Thyroid gland (tissue), 4 donors: ENCODE results near the gene GNG7. TPM values are rescaled to one million over a fixed set of nuclear protein-coding genes. Genes with fewer than 3 reads are reported as not detected.
A peak's percentile ranks its signal among the peaks of the same experiment; 100 is the strongest.
"Not testable (repeated sequence)": the region's sequence is repeated elsewhere in the genome, so short reads cannot be mapped to it uniquely, and the experiment has no call there.

ENCODE experiments used
- DNase-seq, 2 donors: peaks; one replicate each; pipeline ENCODE4 v3.0.0-alpha.2; 2019
- H3K27ac ChIP-seq, 3 donors: fragments of 200-600 bp; sonication (generic); 1 replicate in 2 of 3; 2 replicates in 1 of 3; pipeline ENCODE4 v1.5.1; 2016 to 2019; ENCODE audit warnings: mild to moderate bottlenecking in 1 of 3, moderate library complexity in 1 of 3
- H3K27me3 ChIP-seq: fragments of 200-600 bp; sonication (generic); one replicate; pipeline ENCODE4 v1.5.1; 2019
- H3K36me3 ChIP-seq, 2 donors: fragments of 200-600 bp; sonication (generic); one replicate each; pipeline ENCODE4 v1.5.1; 2016 to 2019
- H3K4me1 ChIP-seq, 2 donors: fragments of 200-600 bp; sonication (generic); one replicate each; pipeline ENCODE4 v1.5.1; 2017 to 2019
- H3K4me3 ChIP-seq, 3 donors: fragments of 200-600 bp; sonication (generic); replicated peaks in 1 of 3; 1 replicate in 2 of 3; 2 replicates in 1 of 3; pipeline ENCODE4 v1.5.1; 2016; ENCODE audit warnings: mild to moderate bottlenecking in 1 of 3
- H3K9me3 ChIP-seq: fragments of 200-600 bp; sonication (generic); one replicate; pipeline ENCODE4 v1.5.1; 2017
- POLR2A ChIP-seq, 2 donors: fragments of 450-650 bp; IDR thresholded peaks; one replicate each; pipeline ENCODE4 v1.6.1; 2017; ENCODE audit warnings: antibody characterized with exemption in 2 of 2, mild to moderate bottlenecking in 2 of 2, moderate library complexity in 1 of 2
- WGBS, 2 donors: methylation state at CpG; one replicate each; pipeline ENCODE4 v1.1.5; 2017; 5-methylcytosine and 5-hydroxymethylcytosine counted together
- intact Hi-C: fragments of 100-400 bp; cut with DNase I; formaldehyde crosslinking; loops from one replicate; pipeline ENCODE4 v1.15.1; 2023
- total RNA-seq, 4 donors: library from RNA; depleted of rRNA; stranded (reverse); fragments of >200 nt; gene quantifications; one replicate each; pipeline ENCODE4 v1.2.3, GENCODE V29; 2016
- TF ChIP-seq, protein P1 (sequence below), 6 experiments: fragments of 200-600 bp in 3 of 6; fragments of 450-650 bp in 3 of 6; sonication (generic) in 3 of 6; IDR thresholded peaks; one replicate each; pipeline ENCODE4 v1.5.1; 2016 to 2019; ENCODE audit warnings: antibody characterized with exemption in 6 of 6, mild to moderate bottlenecking in 2 of 6, inconsistent platforms in 1 of 6, moderate library complexity in 1 of 6

Gene GNG7
- total RNA-seq, 4 donors from 2014 or later = 3.8 to 6.9 (median 5.6) TPM

DNA sequence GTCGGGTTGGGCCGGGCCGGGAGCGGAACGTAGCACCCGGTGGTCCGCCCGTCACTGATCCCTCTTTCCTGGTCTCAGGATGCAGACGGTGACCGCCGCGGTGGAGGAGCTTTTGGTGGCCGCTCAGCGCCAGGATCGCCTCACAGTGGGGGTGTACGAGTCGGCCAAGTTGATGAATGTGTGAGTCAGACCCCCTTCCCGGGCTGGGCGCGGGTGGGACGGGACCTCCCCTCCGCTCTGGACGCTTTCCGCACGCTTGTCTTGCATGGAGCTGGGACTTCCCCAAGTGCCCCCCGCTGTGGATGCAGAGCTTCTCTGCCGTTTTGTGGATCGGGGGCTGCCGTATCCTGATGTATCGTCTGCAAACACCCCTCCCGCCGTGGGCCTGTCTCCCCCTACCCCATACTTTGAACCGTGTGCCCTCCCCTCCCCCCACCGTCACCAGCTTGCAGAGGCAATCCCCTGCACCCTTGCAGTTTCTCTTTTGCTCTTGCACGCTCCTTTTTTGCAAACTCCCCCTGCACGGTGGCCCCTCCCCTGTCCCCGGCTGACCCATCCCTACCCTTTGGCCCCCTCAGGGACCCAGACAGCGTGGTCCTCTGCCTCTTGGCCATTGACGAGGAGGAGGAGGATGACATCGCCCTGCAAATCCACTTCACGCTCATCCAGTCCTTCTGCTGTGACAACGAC is 225.9 kb downstream of the GNG7 start:
- intact Hi-C loops = loop anchor here (5.0 kb wide), 2 partner anchors 66 to 136 kb away; no protein-coding TSS in a partner anchor
- 0% methylated on average over 24 to 28 of the region's 42 CpGs for WGBS, 2 donors
- Histone ChIP-seq H3K4me3 (peak overlapping the region; percentile 93 to 100 (median 99)), H3K27ac (peak overlapping the region; percentile 94 to 99 (median 98)), H3K27me3 (no peaks in the 10 kb centered on the region), H3K9me3 (no peaks in the 10 kb centered on the region), H3K36me3 (peaks cover 9 to 17% of the 10 kb centered on the region in 2 donors), H3K4me1 (peaks cover 16 to 31% of the 10 kb centered on the region in 2 donors)
- TF ChIP-seq, protein P1, sequence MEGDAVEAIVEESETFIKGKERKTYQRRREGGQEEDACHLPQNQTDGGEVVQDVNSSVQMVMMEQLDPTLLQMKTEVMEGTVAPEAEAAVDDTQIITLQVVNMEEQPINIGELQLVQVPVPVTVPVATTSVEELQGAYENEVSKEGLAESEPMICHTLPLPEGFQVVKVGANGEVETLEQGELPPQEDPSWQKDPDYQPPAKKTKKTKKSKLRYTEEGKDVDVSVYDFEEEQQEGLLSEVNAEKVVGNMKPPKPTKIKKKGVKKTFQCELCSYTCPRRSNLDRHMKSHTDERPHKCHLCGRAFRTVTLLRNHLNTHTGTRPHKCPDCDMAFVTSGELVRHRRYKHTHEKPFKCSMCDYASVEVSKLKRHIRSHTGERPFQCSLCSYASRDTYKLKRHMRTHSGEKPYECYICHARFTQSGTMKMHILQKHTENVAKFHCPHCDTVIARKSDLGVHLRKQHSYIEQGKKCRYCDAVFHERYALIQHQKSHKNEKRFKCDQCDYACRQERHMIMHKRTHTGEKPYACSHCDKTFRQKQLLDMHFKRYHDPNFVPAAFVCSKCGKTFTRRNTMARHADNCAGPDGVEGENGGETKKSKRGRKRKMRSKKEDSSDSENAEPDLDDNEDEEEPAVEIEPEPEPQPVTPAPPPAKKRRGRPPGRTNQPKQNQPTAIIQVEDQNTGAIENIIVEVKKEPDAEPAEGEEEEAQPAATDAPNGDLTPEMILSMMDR (IDR thresholded peaks at IDR 0.05) = no peak
- no peak for TF ChIP-seq POLR2A (IDR thresholded peaks at IDR 0.05)
- peak; percentile 42 to 56 for DNase-seq

DNA sequence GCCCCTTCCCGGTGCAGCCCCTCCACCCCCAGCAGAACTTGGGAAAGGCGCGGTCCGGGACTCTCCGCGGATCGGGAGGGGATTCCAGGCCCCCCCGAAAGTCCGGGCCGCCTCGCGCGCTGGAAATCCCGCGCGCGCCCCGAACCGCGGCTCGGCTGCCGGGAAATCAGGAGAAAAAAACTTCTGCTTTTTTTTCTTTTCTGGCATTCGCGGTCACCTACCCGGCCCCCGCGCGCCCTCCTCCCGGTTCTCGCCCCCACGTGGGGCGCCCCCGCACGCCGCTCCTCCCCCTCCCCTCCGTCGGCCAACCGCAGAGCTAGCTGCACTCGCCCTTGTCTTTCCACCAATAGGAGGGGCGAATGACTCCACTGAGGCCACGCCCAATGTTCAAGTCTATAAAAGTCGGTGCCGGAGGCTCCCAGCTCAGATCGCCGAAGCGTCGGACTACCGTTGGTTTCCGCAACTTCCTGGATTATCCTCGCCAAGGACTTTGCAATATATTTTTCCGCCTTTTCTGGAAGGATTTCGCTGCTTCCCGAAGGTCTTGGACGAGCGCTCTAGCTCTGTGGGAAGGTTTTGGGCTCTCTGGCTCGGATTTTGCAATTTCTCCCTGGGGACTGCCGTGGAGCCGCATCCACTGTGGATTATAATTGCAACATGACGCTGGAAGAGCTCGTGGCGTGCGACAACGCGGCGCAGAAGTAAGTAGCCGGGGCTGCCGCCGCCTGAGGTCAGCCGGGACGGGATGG is 226.6 kb downstream of the GNG7 start, which contains the start of gene GADD45B:
GADD45B (plus strand) TSS at position 426 of the 749 bp plus-strand sequence; CDS start at position 658, 232 bp downstream.
- Histone ChIP-seq H3K9me3 (no peaks in the 10 kb centered on the region), H3K4me3 (peak within 1 kb of the TSS; percentile 93 to 100 (median 99)), H3K27ac (peak within 1 kb of the TSS; percentile 96 to 99 (median 98)), H3K27me3 (no peaks in the 10 kb centered on the region), H3K36me3 (peaks cover 9 to 17% of the 10 kb centered on the region in 2 donors), H3K4me1 (peaks cover 16 to 31% of the 10 kb centered on the region in 2 donors)
- intact Hi-C loops = loop anchor here (2.0 to 5.0 kb wide), 3 partner anchors 66 to 161 kb away; no protein-coding TSS in a partner anchor
- peak; percentile 98 for DNase-seq
- peak; percentile 100 for TF ChIP-seq POLR2A (IDR thresholded peaks at IDR 0.05)
- TF ChIP-seq, protein P1 (IDR thresholded peaks at IDR 0.05) = no peak
- WGBS, 2 donors = 0 to 1% methylated on average over 14 to 28 of the region's 70 CpGs

DNA sequence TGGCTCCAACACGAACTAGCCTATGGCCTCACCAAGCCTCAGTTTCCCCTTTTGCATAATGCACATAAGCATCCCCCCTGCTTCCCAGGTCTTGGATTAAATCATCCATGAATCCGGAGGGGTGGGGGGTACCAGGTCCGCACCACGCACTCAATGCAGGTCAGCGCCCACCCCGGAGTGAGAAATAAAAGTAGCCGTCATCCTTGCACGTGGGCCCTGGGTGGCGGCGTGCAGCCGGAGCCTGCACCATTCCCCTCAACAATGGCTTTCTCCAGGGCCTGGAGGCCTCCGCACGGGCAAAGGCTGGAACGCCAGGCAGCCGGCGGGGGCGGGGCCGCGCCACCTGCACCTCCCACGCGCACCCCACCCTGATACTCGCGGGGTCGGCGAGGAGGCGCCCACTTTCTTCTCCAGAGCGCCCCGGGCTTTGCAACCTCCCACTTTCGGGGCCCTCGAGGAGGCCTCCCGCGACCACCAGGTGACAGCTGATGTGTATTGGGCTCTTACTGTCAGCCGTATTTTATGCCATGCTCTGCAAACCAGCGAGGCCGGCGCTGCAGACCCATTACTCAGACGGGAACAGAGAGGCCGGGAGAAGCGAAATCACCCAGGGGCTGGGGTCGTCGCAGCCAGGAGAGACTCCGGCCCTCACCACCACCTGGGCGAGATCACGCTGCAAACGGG is 227.3 kb downstream of the GNG7 start:
- Histone ChIP-seq H3K27ac (peak overlapping the region; percentile 89 to 98 (median 96)), H3K27me3 (no peaks in the 10 kb centered on the region), H3K4me1 (peaks cover 16 to 31% of the 10 kb centered on the region in 2 donors), H3K4me3 (peak overlapping the region; percentile 12 to 93 (median 32)), H3K9me3 (no peaks in the 10 kb centered on the region), H3K36me3 (peaks cover 9 to 17% of the 10 kb centered on the region in 2 donors)
- intact Hi-C loops = loop anchor here (2.0 to 5.0 kb wide), 3 partner anchors 67 to 162 kb away; no protein-coding TSS in a partner anchor
- WGBS, 2 donors = 0 to 1% methylated on average over 26 to 35 of the region's 45 CpGs
- DNase-seq = peak; percentile 67 to 68
- TF ChIP-seq, protein P1 (IDR thresholded peaks at IDR 0.05) = no peak
- TF ChIP-seq POLR2A (IDR thresholded peaks at IDR 0.05) = peak in 1 of 2 donors; percentile 12

DNA sequence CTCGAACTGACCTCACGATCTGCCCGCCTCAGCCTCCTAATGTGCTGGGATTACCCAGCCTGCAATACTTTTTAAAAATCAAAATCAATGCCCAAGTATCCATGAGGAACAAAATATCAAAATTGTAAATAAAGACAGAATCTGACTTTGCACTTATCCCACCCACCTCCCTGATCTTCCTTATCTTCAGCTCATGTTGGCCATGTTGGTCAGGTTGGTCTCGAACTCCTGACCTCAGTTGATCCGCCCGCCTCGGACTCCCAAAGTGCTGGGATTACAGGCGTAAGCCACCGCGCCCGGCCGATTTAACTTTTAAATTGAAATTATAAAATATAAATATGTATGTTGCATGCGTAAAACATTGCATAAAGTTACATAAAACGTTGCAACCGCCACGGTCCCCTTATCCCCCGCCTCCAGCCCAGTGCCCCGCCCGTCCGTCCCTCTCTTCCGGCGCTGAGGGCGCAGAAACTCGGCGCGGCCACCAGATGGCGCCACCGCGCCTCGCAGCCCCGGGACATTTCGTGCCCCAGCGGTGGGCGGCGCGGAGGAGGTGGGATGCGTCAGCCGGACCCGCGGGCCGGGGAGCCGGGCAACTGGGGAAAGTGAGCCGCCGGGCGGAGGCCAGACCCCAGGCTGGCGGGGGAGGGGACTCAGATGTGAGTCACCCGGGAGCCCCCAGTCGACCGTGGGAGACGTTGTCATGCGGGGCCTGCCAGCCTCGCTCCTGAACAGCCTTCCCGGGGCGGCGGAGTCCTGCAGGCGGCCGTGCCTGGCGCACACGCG is 228.1 kb downstream of the GNG7 start:
- peak; percentile 82 to 84 for DNase-seq
- peaks cover 9 to 17% of the 10 kb centered on the region in 2 donors for H3K36me3 ChIP-seq
- 16 to 20% methylated on average over 27 to 31 of the region's 60 CpGs for WGBS, 2 donors

DNA sequence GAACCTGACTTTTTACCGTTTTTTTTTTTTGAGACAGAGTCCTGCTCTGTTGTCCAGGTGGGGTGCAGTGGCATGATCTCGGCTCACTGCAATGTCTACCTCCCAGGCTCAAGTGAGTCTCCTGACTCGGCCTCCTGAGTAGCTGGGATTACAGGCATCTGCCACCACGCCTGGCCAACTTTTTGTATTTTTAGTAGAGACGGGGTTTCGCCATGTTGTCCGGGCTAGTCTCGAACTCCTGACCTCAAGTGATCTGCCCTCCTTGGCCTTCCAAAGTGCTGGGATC is 232.6 kb downstream of the GNG7 start:
- not testable (repeated sequence) for H3K9me3 ChIP-seq, H3K27ac ChIP-seq, DNase-seq, H3K36me3 ChIP-seq, H3K4me1 ChIP-seq, H3K4me3 ChIP-seq, H3K27me3 ChIP-seq
- intact Hi-C loops = loop anchor here (10.0 kb wide), 1 partner anchor 285 kb away; no protein-coding TSS in a partner anchor
- WGBS, 2 donors = 87 to 90% methylated on average over 8 of the region's 8 CpGs

More for the DNA sequence above, 228.1 kb downstream of the GNG7 start:
- intact Hi-C loops = loop anchor here (2.0 to 5.0 kb wide), 3 partner anchors 68 to 162 kb away; no protein-coding TSS in a partner anchor
- peaks cover 15 to 30% of the 10 kb centered on the region in 2 donors for H3K4me1 ChIP-seq
- peak overlapping the region; percentile 89 to 98 (median 96) for H3K27ac ChIP-seq
- H3K27me3 ChIP-seq = no peaks in the 10 kb centered on the region
- H3K4me3 ChIP-seq = peak overlapping the region in 2 of 3 donors; percentile 0 to 93
- no peak for TF ChIP-seq POLR2A (IDR thresholded peaks at IDR 0.05)
- TF ChIP-seq, protein P1 (IDR thresholded peaks at IDR 0.05) = peak; percentile 91 to 99 (median 97)
- no peaks in the 10 kb centered on the region for H3K9me3 ChIP-seq
